Activated CD8-positive, alpha-beta memory T cell treated with anti-CD3 and anti-CD28 coated beads, Interleukin-2, amount 10 ng/mL, durations not matched to agents 7 days and 5 days (primary cell): ENCODE measurements around the gene ALDH3B2. TPM values are rescaled to one million over a fixed set of nuclear protein-coding genes. Genes with fewer than 3 reads are reported as not detected.
"Not testable (repeated sequence)": the region's sequence is repeated elsewhere in the genome, so short reads cannot be mapped to it uniquely, and the experiment has no call there.

Experiments
- ATAC-seq: fragments of 150-1000 bp; cut with Tn5 transposase; one replicate; pipeline ENCODE4 v1.10.0; 2021; ENCODE audit warnings: moderate library complexity
- CTCF ChIA-PET: fragments of 350-600 bp; sonication (Branson Sonifier 250); formaldehyde crosslinking; loops from one replicate; lab custom pipeline; 2021; ENCODE audit warnings: antibody characterized with exemption; lab: Charles Lee
- DNase-seq: peaks from one replicate; pipeline ENCODE4 v3.0.0-alpha.2; 2020
- H3K27ac Mint-ChIP-seq: one replicate; pipeline ENCODE4 v1.8.0; 2021; ENCODE audit warnings: mild to moderate bottlenecking, mixed read lengths
- H3K27me3 Mint-ChIP-seq: one replicate; pipeline ENCODE4 v1.8.0; 2021; ENCODE audit warnings: mixed read lengths
- H3K36me3 Mint-ChIP-seq: one replicate; pipeline ENCODE4 v1.8.0; 2021; ENCODE audit warnings: mild to moderate bottlenecking, mixed read lengths
- H3K4me1 Mint-ChIP-seq: one replicate; pipeline ENCODE4 v1.8.0; 2021; ENCODE audit warnings: mixed read lengths
- H3K4me3 Mint-ChIP-seq: one replicate; pipeline ENCODE4 v1.8.0; 2021; ENCODE audit warnings: mild to moderate bottlenecking, moderate library complexity, mixed read lengths
- H3K9me3 Mint-ChIP-seq: one replicate; pipeline ENCODE4 v1.8.0; 2022; ENCODE audit warnings: low read depth, mixed read lengths
- total RNA-seq, 2 experiments: library from RNA; stranded (reverse); gene quantifications; one replicate each; pipeline ENCODE4 v1.2.3, GENCODE V29; 2021

Gene ALDH3B2
- total RNA-seq, 2 experiments from 2014 or later: not detected

DNA sequence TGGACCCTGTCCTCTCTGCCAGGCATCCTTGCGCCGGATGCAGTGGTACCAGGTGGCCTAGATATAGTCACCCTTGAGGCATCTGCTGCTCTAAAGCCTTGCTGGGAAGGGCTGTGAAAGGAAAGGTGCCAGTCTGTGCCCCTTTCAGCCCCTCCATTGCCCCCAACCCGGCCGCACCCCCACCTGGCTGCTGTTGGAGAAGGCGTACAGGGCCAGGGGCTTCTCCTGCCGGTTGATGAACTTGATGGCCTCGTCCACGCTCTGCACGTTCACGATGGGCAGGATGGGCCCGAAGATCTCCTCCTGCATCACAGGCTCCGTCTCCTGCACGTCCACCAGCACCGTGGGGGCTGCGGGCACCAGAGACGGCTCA, 10.2 kb downstream of the ALDH3B2 start:
- Mint-ChIP-seq H3K36me3 (no peaks in the 10 kb centered on the region), H3K9me3 (no peaks in the 10 kb centered on the region), H3K4me1 (no peaks in the 10 kb centered on the region), H3K4me3 (no peak overlapping the region), H3K27ac (no peak overlapping the region), H3K27me3 (no peaks in the 10 kb centered on the region)
- ATAC-seq (no peak), DNase-seq (no peak)
- CTCF ChIA-PET: interaction anchor here (1.2 kb wide), 1 partner anchor 8 kb away, joined by 3 read pairs; no protein-coding TSS in a partner anchor

DNA sequence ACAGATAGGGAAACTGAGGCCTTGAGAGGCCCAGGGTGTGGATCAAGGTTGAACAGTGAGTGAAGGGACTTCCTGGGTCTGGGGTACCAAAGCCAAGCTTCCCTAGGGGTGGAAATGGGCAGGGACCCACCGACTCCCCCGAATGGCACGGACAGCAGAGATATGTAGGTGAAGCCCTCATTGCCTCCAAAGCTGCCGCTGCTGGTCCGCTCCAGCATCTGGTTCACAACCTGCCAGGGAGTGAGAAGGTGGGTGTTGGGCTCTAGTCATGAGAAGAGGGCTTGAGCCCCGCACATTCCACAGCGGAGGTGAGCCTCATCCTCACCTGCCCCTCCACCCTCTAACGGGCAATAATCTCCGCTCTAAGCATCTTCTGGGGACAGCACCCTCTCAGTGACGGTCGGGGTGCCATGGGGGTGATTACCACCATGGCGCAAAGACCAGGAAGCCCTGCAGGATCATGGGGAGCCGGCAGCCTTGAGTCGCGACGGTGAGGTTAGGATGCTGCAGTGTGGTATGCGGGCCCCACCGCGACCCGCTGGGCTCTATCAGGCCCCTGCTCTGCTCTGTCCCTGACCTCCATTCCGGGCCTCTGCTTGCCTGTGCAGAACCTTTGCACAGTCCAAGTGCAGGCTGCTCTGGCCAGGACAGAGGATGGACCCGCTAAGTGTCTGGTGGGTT, 10.8 kb downstream of the ALDH3B2 start:
- DNase-seq (no peak), ATAC-seq (no peak)
- H3K27me3 Mint-ChIP-seq: no peaks in the 10 kb centered on the region
- H3K9me3 Mint-ChIP-seq: no peaks in the 10 kb centered on the region
- CTCF ChIA-PET: interaction anchor here (10.0 kb wide), 1 partner anchor 33 kb away, joined by 132 read pairs; the partner anchor contains the start of gene NUDT8
- no peak overlapping the region for H3K4me3 Mint-ChIP-seq
- no peak overlapping the region for H3K27ac Mint-ChIP-seq
- H3K4me1 Mint-ChIP-seq: peaks cover 5% of the 10 kb centered on the region
- no peaks in the 10 kb centered on the region for H3K36me3 Mint-ChIP-seq

DNA sequence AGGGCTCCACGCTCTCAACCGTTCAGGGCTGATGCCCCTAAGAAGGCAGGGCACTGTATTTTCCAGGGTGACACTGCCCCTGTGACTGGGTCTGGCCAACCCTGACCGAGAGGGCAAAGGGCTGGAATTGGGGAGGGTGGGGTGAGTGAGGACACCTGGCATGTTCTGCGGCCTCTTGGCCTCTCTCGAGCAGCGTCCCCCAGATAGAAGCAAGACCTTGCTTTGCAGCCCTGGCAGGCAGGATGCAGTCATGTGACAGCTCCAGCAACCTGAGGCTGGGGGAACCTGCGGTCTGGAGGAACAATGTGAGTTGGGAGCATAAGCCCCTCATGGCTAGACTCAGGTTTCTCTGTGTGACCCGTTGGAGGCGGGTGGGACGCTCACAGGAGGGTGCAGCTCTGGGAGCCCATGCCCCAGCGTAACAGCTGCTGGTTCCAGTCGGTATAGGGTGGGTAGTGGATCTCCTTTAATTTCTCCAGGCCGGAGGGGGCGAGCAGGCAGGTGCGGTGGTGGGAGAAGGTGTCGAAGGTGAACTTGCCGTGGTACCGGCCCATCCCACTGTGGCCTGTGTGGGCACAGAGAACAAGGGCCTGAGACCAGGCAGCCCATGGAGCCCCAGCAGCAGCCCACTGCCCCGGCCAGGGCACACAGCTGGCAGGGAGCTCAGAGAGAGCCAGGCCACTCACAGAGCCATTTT, 11.4 kb downstream of the ALDH3B2 start:
- no peak for DNase-seq
- ATAC-seq: no peak
- no peaks in the 10 kb centered on the region for H3K27me3 Mint-ChIP-seq
- no peaks in the 10 kb centered on the region for H3K9me3 Mint-ChIP-seq
- no peak overlapping the region for H3K4me3 Mint-ChIP-seq
- CTCF ChIA-PET: interaction anchor here (9.2 to 10.0 kb wide), 2 partner anchors 16 to 33 kb away, joined by 111 to 132 read pairs; partner anchors contain the start of genes ACY3 and NUDT8
- no peak overlapping the region for H3K27ac Mint-ChIP-seq
- no peaks in the 10 kb centered on the region for H3K36me3 Mint-ChIP-seq
- peaks cover 5% of the 10 kb centered on the region for H3K4me1 Mint-ChIP-seq

DNA sequence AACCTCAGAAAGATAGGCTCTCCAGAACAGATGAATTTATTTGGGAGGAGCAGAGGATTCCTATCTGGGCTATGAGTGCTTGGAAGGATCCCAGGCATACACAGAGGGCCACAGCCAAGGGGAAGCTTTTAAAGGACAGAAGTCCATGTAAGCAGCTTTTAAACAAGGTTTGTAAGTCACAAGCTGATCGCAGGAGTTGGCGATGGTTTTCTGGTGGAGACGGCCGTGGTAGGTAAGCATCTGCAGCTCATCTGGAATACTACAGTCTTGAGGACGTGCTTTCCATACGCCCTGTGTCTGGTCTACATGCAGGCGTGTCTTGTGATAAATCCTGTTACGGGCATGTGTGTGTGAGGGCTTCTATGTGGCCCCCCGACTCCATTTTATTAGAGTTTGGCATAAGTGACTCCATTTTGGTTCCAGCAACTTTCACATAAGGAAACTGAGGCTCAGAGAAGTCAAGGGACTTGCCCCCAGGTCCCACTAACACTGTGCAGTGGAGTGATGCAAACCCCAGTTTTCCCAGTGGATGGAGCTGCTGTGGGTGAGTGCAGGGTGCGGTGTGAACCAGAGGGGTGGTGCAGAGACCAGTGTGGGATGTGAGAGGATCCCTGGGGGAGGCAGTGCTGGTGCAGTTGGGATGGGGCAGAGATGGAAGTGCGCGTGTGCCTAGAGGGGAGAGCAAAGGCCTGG, 12.1 kb downstream of the ALDH3B2 start:
- Mint-ChIP-seq H3K4me3 (no peak overlapping the region), H3K9me3 (no peaks in the 10 kb centered on the region), H3K27ac (no peak overlapping the region), H3K36me3 (peaks cover 2% of the 10 kb centered on the region), H3K4me1 (peaks cover 12% of the 10 kb centered on the region), H3K27me3 (no peaks in the 10 kb centered on the region)
- ATAC-seq (no peak), DNase-seq (no peak)
- CTCF ChIA-PET: interaction anchor here (9.2 to 10.0 kb wide), 2 partner anchors 15 to 32 kb away, joined by 111 to 132 read pairs; partner anchors contain the start of genes ACY3 and NUDT8

DNA sequence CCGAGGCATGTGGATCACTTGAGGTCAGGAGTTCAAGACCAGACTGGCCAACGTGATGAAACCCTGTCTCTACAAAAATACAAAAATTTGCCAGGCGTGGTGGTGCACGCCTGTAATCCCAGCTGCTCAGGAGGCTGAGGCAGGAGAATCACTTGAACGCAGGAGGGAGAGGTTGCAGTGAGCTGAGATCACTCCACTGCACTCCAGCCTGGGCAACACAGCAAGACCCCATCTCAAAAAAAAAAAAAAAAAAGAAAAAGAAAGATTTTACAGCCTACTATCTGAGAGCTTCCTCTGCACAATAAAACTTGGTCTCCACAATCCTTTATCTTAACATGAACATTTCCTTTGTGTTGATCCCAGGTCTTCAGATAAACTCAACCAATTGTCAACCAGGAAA, 13.7 kb downstream of the ALDH3B2 start:
- not testable (repeated sequence) for H3K9me3 Mint-ChIP-seq, H3K36me3 Mint-ChIP-seq, ATAC-seq, H3K27me3 Mint-ChIP-seq, DNase-seq, H3K4me3 Mint-ChIP-seq, H3K27ac Mint-ChIP-seq
- H3K4me1 Mint-ChIP-seq: peaks cover 17% of the 10 kb centered on the region
- CTCF ChIA-PET: interaction anchor here (0.7 to 10.0 kb wide), 5 partner anchors 12 to 46 kb away, joined by 3 to 132 read pairs (median 4); partner anchors contain the start of genes ACY3 and NUDT8

DNA sequence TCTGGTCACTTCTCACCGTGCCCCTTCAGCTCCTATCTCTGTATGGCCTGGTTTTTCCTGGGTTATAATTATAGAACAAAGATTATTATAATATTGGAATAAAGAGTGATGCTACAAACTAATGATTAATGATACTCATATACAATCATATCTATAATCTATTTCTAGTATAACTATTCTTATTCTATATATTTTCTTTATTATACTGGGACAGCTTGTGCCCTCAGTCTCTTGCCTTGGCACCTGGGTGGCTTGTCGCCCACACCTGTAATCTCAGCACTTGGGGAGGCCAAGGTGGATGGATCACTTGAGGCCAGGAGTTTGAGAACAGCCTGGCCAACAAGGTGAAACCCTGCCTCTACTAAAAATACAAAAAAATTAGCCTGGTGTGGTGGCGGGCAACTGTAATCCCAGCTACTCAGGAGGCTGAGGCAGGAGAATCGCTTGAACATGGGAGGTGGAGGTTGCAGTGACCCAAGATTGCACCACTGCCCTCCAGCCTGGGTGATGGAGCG, 14.7 kb downstream of the ALDH3B2 start:
- Mint-ChIP-seq H3K4me1 (peaks cover 17% of the 10 kb centered on the region), H3K36me3 (peaks cover 11% of the 10 kb centered on the region)
- not testable (repeated sequence) for DNase-seq, H3K9me3 Mint-ChIP-seq, ATAC-seq, H3K4me3 Mint-ChIP-seq, H3K27me3 Mint-ChIP-seq, H3K27ac Mint-ChIP-seq
- CTCF ChIA-PET: interaction anchor here (0.6 to 10.0 kb wide), 14 partner anchors 13 to 96 kb away, joined by 3 to 132 read pairs (median 4); partner anchors contain the start of genes ACY3 and NUDT8

DNA sequence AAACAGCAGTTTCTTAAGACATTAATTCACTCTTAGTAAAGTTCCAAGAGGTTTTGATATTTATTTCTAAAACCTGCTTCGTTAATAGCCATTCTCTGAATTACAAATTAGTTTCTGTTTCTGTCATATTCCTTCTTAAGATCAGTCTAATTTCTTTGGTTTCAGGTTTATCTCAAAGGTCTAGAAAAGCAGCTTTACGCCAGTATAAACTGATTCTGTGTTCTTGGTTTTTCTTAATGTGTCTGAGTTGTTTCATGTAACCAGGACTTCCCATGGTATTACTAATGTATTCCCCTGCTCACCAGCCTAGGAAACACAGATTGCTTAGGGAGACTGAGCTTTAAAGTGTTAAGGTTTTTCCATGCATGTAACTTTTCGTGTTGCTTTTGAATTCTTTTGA, 17.1 kb downstream of the ALDH3B2 start:
- H3K27me3 Mint-ChIP-seq: peaks cover 2% of the 10 kb centered on the region
- H3K9me3 Mint-ChIP-seq: peaks cover 6% of the 10 kb centered on the region
- DNase-seq: no peak
- no peak overlapping the region for H3K4me3 Mint-ChIP-seq
- H3K27ac Mint-ChIP-seq: peak overlapping the region; percentile 68
- peaks cover 11% of the 10 kb centered on the region for H3K36me3 Mint-ChIP-seq
- CTCF ChIA-PET: interaction anchor here (1.1 to 10.0 kb wide), 5 partner anchors 10 to 43 kb away, joined by 3 to 132 read pairs (median 7); partner anchors contain the start of genes ACY3 and NUDT8
- no peak for ATAC-seq
- peaks cover 17% of the 10 kb centered on the region for H3K4me1 Mint-ChIP-seq

DNA sequence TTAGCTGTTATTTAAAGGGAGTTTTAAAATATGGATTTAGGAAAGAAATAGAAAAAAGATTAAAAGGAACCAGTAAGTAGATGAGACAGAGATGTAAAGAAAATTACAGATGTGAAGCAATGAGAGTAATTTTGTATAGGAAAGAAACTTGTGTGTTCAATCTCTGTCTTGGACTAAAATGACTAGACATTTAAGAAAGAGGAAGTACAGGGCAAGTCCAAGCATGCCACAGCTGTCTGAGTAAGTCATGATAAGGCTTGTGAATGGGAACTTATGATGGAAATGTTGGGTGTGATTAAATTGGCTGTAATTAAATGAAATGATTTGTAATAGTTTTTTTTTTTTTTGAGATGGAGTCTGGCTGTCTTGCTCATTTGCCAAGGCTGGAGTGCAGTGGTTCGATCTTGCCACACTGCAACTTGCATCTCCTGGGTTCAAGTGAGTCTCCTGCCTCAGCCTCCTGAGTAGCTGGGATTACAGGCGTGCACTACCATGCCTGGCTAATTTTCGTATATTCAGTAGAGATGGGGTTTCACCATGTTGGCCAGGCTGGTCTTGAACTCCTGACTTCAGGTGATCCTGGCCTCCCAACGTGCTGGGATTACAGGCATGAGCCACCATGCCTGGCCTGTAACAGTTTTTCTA, 18.0 kb downstream of the ALDH3B2 start:
- ATAC-seq (no peak), DNase-seq (no peak)
- H3K36me3 Mint-ChIP-seq: peaks cover 11% of the 10 kb centered on the region
- CTCF ChIA-PET: interaction anchor here (1.0 to 10.0 kb wide), 5 partner anchors 9 to 42 kb away, joined by 3 to 132 read pairs (median 7); partner anchors contain the start of genes ACY3 and NUDT8
- peaks cover 6% of the 10 kb centered on the region for H3K9me3 Mint-ChIP-seq
- peak overlapping the region; percentile 68 for H3K27ac Mint-ChIP-seq
- no peak overlapping the region for H3K4me3 Mint-ChIP-seq
- peaks cover 2% of the 10 kb centered on the region for H3K27me3 Mint-ChIP-seq
- H3K4me1 Mint-ChIP-seq: peaks cover 18% of the 10 kb centered on the region

DNA sequence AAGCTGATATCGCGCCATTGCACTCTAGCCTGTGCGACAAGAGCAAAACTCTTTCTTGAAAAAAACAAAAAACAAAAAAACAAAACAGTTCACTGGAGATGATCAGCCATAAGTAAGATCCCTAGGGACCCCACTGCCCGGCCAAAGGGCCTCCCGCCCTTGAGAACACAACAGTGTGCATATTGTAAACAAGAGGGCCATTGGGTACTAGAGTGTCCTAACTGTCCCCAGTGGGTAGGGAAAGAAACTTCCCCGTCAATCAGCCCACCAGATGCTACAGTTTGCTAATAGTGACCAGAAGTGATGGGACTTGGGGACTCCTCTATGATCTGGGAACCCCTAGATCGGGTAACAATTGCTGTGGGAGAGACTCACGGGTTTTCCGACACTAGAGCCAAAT, 20.2 kb downstream of the ALDH3B2 start:
- Mint-ChIP-seq H3K9me3 (peaks cover 6% of the 10 kb centered on the region), H3K36me3 (peaks cover 11% of the 10 kb centered on the region), H3K27ac (no peak overlapping the region), H3K4me1 (peaks cover 33% of the 10 kb centered on the region), H3K27me3 (peaks cover 2% of the 10 kb centered on the region), H3K4me3 (no peak overlapping the region)
- DNase-seq (no peak), ATAC-seq (no peak)
- CTCF ChIA-PET: interaction anchor here (9.2 to 10.0 kb wide), 2 partner anchors 7 to 24 kb away, joined by 111 to 132 read pairs; partner anchors contain the start of genes ACY3 and NUDT8

DNA sequence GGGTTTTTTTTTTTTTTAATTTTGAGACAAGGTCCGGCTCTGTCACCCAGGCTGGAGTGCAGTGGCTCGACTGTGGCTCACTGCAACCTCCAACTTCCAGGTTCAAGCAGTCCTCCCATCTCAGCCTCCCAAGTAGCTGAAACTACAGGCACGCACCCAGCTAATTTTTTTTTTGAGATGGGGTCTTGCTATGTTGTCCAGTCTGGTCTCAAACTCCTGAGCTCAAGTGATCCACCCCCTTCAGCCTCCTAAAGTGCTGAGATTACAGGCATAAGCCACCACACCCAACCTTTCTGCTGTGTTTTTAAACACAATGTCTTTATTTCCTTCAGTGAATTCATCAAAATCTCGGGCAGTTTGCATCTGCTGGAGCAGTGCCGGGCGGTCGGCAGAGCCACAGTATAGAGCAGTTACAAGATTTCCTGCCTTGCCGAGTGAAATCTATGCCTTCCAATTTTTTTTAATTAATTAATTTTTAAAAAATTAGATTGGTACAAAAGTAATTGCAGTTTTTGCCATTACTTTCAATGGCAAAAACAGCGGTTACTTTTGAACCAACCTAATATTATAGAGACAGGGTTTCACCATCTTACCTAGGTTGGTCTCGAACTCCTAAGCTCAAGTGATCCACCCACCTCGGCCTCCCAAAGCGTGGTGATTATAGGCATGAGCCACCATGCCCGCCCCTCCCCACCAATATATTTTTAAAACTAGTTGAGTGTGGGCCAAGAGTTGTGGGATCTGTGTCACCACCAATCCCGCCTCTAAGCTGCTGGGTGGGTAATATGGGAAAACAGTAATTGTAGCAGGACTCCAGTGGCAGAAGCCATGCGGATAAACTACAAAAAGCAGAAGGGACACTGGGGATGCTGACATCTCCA, 21.2 kb downstream of the ALDH3B2 start:
- Mint-ChIP-seq H3K27ac (no peak overlapping the region), H3K27me3 (peaks cover 2% of the 10 kb centered on the region), H3K4me3 (no peak overlapping the region), H3K9me3 (peaks cover 6% of the 10 kb centered on the region), H3K4me1 (peaks cover 38% of the 10 kb centered on the region), H3K36me3 (peaks cover 11% of the 10 kb centered on the region)
- no peak for ATAC-seq
- CTCF ChIA-PET: interaction anchor here (9.2 kb wide), 1 partner anchor 23 kb away, joined by 157 read pairs; the partner anchor contains the start of gene NUDT8
- no peak for DNase-seq

DNA sequence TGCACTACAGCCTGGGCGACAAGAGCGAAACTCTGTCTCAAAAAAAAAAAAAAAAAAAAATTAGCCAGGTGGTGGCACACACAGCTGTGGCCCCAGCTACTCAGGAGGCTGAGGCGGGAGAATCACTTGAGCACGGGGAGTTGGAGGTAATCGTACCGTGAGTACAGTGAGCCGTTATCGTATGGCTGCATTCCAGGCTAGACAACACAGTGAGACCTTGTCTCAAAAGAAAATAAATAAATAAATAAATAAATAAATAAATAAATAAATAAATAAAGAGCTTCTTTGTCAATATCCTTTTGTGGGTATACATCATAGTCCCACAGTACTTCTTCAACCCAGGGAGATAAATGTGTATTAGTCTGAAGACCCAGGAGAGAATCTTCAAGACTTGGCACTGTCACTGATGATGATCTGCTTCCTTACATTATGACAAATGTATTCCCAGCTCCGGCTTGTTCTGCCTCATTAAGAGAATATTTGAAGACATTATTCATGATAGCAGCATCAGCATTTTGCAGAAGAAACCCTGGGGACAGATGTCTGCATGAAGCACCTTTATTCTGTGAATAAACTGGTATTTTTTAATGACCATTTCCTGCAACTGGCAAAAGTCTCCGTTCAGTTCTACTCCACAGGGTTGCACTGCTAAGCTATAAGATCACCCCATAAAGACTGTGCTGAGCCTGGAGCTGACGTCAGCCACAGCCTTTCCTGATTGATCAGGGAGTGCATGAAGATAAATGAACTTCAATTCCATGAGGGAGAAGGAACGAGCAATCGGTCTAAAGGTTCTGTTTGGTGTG, 22.2 kb downstream of the ALDH3B2 start:
- peaks cover 40% of the 10 kb centered on the region for H3K4me1 Mint-ChIP-seq
- no peak for DNase-seq
- H3K9me3 Mint-ChIP-seq: peaks cover 6% of the 10 kb centered on the region
- H3K36me3 Mint-ChIP-seq: peaks cover 8% of the 10 kb centered on the region
- H3K27ac Mint-ChIP-seq: no peak overlapping the region
- peaks cover 2% of the 10 kb centered on the region for H3K27me3 Mint-ChIP-seq
- H3K4me3 Mint-ChIP-seq: no peak overlapping the region
- no peak for ATAC-seq
- CTCF ChIA-PET: interaction anchor here (0.6 to 9.9 kb wide), 6 partner anchors 6 to 38 kb away, joined by 3 to 157 read pairs (median 4); partner anchors contain the start of genes NUDT8 and TBX10
